WERI-Rb-1 (cell line): Measurements from ENCODE around the gene PDK4.
"Not testable (repeated sequence)": the region's sequence is repeated elsewhere in the genome, so short reads cannot be mapped to it uniquely, and the experiment has no call there.

ENCODE experiments used
- DNase-seq: peaks from one replicate; pipeline ENCODE4 v3.0.0-alpha.2; 2020
- H3K27ac ChIP-seq: fragments of 250-450 bp; sonication (Bioruptor Pico); 2 replicates; pipeline ENCODE4 v1.5.1; 2020; ENCODE audit warnings: mild to moderate bottlenecking, moderate library complexity
- H3K27me3 ChIP-seq: fragments of 250-450 bp; sonication (Bioruptor Pico); 2 replicates; pipeline ENCODE4 v1.5.1; 2021; ENCODE audit warnings: mild to moderate bottlenecking, low read depth, moderate library complexity; ENCODE audit not compliant: insufficient read depth, severe bottlenecking
- H3K36me3 ChIP-seq: fragments of 250-450 bp; sonication (Bioruptor Pico); 2 replicates; pipeline ENCODE4 v1.5.1; 2020; ENCODE audit warnings: mild to moderate bottlenecking, moderate library complexity
- H3K4me3 ChIP-seq: 2 replicates; pipeline ENCODE4 v1.5.1; 2011; ENCODE audit warnings: low read depth, mild to moderate bottlenecking, control low read depth, low read length
- H3K9me3 ChIP-seq: fragments of 250-450 bp; sonication (Bioruptor Pico); 2 replicates; pipeline ENCODE4 v1.5.1; 2021; ENCODE audit warnings: mild to moderate bottlenecking, moderate library complexity; ENCODE audit not compliant: severe bottlenecking
- TF ChIP-seq, protein P1 (sequence below): IDR thresholded peaks from 2 replicates; pipeline ENCODE4 v1.5.1; 2011; ENCODE audit warnings: low read depth, mild to moderate bottlenecking, control low read depth, inconsistent platforms, low read length

The PDK4 gene

DNA sequence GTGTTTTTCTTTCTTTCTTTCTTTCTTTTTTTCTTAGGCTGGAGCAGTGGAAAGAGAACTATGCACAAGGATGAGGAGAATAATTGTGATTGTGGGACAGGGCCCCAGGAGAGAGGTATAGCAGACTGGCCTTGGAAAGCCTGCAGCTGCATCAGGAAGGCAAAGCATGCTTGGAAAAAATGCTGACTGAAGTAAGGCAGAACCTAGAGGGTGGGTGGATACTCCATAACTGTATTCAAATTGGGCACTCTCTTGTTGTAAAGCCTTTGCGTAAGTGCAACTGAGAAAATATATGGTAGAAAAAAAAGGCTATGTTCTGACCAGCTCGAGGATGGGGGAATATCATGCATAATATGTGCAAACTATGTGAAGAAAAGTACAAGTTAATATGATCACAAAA lies 39.5 kb downstream of the PDK4 start:
- H3K27me3 ChIP-seq, result no peaks in the 10 kb centered on the region
- H3K36me3 ChIP-seq, result no peaks in the 10 kb centered on the region
- DNase-seq, result no peak
- TF ChIP-seq, protein P1, sequence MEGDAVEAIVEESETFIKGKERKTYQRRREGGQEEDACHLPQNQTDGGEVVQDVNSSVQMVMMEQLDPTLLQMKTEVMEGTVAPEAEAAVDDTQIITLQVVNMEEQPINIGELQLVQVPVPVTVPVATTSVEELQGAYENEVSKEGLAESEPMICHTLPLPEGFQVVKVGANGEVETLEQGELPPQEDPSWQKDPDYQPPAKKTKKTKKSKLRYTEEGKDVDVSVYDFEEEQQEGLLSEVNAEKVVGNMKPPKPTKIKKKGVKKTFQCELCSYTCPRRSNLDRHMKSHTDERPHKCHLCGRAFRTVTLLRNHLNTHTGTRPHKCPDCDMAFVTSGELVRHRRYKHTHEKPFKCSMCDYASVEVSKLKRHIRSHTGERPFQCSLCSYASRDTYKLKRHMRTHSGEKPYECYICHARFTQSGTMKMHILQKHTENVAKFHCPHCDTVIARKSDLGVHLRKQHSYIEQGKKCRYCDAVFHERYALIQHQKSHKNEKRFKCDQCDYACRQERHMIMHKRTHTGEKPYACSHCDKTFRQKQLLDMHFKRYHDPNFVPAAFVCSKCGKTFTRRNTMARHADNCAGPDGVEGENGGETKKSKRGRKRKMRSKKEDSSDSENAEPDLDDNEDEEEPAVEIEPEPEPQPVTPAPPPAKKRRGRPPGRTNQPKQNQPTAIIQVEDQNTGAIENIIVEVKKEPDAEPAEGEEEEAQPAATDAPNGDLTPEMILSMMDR, result no peak
- H3K27ac ChIP-seq, result no peak overlapping the region
- H3K4me3 ChIP-seq, result no peak overlapping the region
- no peaks in the 10 kb centered on the region for H3K9me3 ChIP-seq

DNA sequence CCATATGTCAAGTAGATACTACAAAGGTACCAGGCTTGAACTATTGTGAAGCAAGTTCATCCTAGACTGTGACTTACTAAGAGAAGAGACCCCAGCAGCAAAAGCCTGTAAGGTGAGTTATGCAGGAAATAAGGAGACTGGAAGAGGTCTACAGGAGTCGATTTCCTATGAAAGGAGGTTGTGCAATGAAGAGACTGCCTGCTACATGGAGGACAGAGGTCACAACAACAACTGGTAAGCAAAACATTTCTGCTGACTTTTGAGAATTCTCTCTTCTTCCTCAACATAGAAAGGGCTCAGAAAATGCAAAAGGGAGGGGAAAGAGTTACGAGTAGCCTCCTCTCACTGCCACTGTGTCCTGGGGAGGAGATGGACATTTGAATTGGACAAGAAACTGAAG lies 42.4 kb downstream of the PDK4 start:
- TF ChIP-seq, protein P1, result no peak

DNA sequence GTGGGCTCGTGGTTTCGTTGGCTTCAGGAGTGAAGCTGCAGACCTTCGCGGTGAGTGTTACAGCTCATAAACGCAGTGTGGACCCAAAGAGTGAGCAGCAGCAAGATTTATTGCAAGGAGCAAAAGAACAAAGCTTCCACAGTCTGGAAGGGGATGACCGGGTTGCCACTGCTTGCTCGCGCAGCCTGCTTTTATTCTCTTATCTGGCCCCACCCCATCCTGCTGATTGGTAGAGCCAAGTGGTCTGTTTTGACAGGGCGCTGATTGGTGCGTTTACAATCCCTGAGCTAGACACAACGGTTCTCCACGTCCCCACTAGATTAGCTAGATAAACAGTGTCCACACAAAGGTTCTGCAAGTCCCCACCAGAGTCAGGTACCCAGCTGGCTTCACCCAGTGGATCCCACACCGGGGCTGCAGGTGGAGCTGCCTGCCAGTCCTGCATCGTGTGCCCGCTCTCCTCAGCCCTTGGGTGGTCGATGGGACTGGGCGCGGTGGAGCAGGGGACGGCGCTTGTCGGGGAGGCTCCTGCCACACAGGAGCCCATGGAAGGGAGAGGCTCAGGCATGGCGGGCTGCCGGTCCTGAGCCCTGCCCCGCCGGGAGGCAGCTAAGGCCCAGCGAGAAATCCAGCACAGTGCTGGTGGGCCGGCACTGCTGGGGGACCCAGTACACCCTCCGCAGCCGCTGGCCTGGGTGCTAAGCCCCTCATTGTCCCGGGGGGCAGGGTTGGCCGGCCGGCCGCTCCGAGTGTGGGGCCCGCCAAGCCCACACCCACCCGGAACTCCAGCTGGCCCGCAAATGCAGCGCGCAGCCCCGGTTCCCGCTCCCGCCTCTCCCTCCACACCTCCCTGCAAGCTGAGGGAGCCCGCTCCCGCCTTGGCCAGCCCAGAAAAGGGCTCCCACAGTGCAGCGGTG lies 44.0 kb downstream of the PDK4 start:
- not testable (repeated sequence) for H3K9me3 ChIP-seq, DNase-seq, H3K4me3 ChIP-seq

More for the DNA sequence above, 42.4 kb downstream of the PDK4 start:
- DNase-seq, result no peak
- H3K36me3 ChIP-seq, result no peaks in the 10 kb centered on the region
- H3K9me3 ChIP-seq, result no peaks in the 10 kb centered on the region
- no peak overlapping the region for H3K27ac ChIP-seq
- no peaks in the 10 kb centered on the region for H3K27me3 ChIP-seq
- no peak overlapping the region for H3K4me3 ChIP-seq

DNA sequence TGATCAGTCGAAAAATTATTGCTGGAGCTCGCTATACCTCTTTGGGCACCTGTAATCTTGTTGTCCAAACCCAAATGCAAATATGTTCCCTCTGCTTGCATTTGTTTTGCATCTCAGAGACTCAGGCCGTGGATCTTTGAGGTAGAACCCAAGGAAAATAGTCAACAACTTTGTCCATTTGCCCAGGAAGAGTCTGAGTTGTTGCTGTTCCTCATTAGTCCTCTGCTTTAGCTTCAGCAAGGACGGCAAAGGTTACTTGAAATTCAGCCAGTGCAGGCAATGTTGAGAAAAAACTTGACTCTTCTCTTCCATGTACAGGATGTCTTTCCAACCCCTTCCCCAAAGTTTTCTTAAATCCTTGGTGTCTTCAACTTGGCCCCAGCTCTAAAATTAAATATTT lies 45.8 kb downstream of the PDK4 start:
- Histone ChIP-seq H3K4me3 (no peak overlapping the region), H3K27ac (no peak overlapping the region), H3K36me3 (no peaks in the 10 kb centered on the region), H3K27me3 (no peaks in the 10 kb centered on the region), H3K9me3 (no peaks in the 10 kb centered on the region)
- TF ChIP-seq, protein P1, result no peak
- DNase-seq, result no peak

More for the DNA sequence above, 44.0 kb downstream of the PDK4 start:
- not testable (repeated sequence) for H3K27me3 ChIP-seq, H3K36me3 ChIP-seq, H3K27ac ChIP-seq

DNA sequence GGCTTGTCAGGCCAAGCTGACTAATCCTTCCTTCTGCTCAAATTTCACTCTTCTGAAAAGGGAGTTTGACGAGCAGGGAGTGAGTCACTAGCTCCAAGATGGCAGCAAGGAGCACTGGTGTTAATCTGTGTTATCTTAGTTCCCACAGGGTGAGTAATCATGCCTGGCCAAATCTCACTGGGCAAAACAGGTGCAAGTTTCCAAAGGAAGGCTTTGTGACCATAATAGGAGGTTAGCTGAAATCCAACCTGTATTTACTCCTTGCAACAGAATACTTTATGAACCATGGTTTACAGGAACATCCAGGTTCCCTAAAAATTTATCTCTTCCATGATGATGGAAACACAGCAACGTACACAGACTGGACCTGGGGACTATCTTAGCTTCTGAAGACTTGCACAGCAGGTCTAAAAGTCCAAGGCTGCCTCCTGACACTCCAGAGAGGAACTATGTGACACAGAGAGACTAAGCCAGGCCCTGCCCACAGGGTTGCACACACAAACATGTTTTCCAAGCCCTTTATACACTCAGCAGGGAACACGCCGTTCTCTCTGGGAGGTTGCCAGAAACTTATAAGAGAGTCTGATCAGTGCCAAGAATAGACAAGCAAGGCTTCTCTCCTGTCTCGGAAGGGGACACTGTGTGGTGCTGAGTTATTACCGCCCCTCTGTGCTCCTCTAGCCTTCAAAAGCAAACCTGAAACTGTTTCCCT lies 46.3 kb downstream of the PDK4 start:
- Histone ChIP-seq H3K9me3 (no peaks in the 10 kb centered on the region), H3K27me3 (no peaks in the 10 kb centered on the region), H3K36me3 (no peaks in the 10 kb centered on the region), H3K4me3 (no peak overlapping the region), H3K27ac (no peak overlapping the region)
- TF ChIP-seq, protein P1, result no peak
- DNase-seq, result peak; percentile 16
